Ammon's horn (tissue), 1 donor: ENCODE measurements around the gene GLDC.

Experiments used
- DNase-seq: peaks from one replicate; pipeline ENCODE4 v3.0.0-alpha.2; 2016; ENCODE audit warnings: low spot score

Gene GLDC

DNA sequence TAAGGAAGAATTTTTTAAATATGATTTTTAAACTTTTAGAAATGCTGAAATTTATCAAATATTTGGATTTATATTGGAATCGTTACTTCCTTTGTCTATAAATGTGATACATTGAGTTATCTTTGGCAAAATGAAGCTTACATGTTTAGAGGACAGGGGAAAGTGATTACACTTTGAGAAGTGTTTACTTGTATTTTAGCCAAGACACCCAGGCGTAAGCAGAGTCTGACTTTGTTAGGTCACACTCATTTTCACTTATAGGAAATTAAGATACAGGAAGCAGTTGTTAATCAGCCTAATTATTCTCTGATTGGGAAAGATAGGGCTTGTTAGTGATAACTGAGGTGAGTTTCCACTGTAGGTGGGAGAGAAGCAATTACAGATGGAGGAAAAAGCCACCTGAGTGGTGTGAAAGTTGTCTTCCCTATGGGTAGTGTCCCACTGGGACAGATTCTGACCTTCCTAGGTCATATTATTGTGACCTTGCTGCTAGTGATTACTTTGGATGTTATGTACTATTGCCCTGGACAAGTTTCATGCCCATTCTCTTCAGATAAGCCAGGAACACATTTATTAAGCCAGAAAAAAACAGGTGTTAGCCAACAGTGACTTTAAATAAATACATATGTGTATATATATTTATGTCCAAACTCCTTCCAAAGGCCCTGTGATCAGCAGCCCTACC, 143.9 kb downstream of the GLDC start:
- DNase-seq: no peak

DNA sequence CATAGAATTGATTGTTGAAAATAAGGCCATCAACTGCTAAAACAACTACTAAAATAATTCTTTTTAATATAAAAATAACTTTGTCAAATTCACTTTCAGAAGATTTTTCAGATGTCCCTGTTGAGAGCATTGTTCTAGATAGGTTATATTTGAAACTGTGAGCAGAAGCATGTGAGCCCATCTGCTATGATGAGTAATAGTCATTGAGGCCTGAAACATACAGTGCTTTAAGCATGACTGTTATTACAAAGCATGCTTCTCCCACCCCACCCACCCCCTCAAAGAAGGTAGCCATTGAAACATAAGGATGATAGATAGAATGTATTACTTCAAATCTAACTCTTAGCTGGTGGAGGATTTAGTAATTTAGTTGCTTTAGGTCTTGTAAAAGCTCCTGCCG, 146.5 kb downstream of the GLDC start:
- peak; percentile 37 for DNase-seq

DNA sequence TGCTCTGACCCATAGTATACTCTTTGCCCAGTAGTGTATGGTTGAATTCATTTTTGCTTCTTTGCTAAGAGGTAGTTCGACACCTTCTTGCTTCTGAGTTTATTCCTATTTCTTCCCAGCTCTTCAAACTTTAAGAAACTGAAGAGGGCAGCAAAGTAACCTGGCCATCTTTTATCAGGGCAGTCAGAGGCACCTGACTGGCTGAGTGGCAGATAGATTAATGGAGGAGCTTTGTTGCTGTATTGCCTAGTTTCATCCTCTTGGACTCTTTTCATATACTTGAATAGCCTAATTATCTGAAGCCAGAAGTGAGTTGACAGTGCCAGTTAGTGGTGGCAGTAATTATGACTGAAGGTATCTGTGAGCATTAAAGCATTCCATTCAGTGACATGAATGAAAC, 150.1 kb downstream of the GLDC start:
- DNase-seq: no peak

DNA sequence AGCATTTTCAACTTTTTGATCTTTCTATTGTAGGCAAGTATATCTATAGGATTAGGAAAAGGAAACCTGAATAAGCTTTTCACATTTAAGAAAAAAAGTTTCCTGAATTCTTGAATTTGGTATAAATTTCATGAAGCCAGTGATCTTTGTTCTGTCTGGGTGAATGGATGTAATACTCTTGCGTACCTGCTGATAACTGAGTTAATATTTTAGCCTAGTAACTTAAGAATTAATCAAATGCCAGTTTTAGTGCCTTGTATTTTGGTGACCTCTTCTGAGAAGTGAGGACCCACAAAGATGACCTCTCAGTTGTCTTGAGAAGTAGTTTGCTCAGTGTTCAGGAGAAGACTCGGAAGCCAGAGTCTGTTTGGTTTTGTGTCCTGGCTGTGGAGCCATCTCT, 154.7 kb downstream of the GLDC start:
- no peak for DNase-seq

DNA sequence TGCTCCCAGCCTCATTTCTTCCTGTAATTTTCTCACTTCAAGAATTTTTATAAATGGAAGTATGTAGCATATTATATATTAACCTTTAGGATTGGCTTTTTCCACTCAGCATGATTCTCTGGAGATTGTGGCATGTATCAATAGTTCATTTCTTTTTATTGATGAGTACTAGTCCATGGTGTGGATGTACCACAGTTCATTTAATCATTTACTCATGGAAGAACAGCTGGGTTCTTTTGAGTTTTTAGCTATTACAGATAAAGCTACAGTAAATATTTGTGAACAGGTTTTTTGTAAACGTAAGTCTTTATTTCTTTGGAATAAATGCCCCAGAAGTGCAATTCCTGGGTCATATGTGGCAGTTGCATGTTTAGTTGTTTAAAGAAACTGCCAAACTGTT, 156.4 kb downstream of the GLDC start:
- DNase-seq: no peak

DNA sequence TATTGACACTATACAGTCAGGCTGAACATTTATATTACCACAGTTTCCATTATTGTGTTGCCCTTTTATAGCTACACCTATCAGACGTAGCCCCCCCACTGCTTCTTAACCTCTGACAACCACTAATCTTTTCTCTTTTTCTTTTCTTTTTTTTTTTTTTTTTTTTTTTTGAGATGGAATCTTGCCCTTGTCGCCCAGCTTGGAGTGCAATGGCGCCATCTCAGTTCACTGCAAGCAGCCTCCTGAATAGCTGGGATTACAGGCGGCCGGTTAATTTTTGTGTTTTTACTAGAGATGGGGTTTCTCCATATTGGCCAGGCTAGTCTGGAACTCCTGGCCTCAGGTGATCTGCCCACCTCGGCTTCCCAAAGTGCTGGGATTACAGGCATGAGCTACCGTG, 157.1 kb downstream of the GLDC start:
- no peak for DNase-seq

DNA sequence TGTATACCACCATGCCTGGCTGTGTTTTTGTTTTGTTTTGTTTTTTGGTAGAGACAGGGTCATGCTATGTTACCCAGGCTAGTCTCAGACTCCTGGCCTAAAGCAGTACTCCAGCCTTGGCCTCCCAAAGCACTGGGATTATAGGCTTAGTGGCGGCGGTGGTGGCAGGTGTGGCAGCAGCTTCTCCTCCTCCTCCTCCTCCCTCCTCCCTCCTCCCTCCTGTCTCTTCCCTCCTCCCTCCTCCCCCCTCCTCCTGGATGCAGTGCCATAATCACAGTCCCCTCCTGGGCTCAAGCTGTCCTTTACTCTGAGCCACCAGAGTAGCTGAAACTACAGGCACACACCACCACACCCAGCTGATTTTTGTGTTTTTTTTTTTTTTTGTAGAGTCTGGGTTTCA, 161.3 kb downstream of the GLDC start:
- no peak for DNase-seq
